WTC11 (cell line): ENCODE measurements around the gene USH1G.

Experiments used
- AR ChIP-seq: fragments of 250-450 bp; sonication (Bioruptor Pico); IDR thresholded peaks from 2 replicates; pipeline ENCODE4 v1.9.0; 2021; ENCODE audit warnings: mild to moderate bottlenecking
- CBFB ChIP-seq: sonication (generic); formaldehyde crosslinking; IDR thresholded peaks from 2 replicates; pipeline ENCODE4 v1.8.1; 2022; ENCODE audit warnings: mild to moderate bottlenecking, low read depth, missing genetic modification reagents
- CTCF ChIP-seq: fragments of 200-600 bp; IDR thresholded peaks from 2 replicates; pipeline ENCODE4 v1.8.0; 2022; ENCODE audit warnings: antibody characterized with exemption
- NR3C1 ChIP-seq: sonication (generic); formaldehyde crosslinking; conservative IDR thresholded peaks from 2 replicates; pipeline ENCODE4 v1.8.1; 2023; ENCODE audit warnings: low read depth, mild to moderate bottlenecking, missing genetic modification reagents
- ZNF138 ChIP-seq: sonication (generic); formaldehyde crosslinking; conservative IDR thresholded peaks from 2 replicates; pipeline ENCODE4 v1.8.1; 2022; ENCODE audit warnings: mild to moderate bottlenecking, moderate library complexity, missing genetic modification reagents
- ZNF219 ChIP-seq: sonication (generic); formaldehyde crosslinking; IDR thresholded peaks from 2 replicates; pipeline ENCODE4 v1.8.0; 2023; ENCODE audit warnings: missing genetic modification reagents, mild to moderate bottlenecking, borderline replicate concordance

- no peak for TF ChIP-seq CTCF
- TF ChIP-seq CBFB: no peak
- no peak for TF ChIP-seq AR
- no peak for TF ChIP-seq ZNF219 (CRISPR knock-in tag)
- no peak for TF ChIP-seq NR3C1
- no peak for TF ChIP-seq ZNF138 (CRISPR knock-in tag)
Measured at GRCh38 chr17:74868251-74868907, 54.7 kb downstream of the USH1G start.
